Jurkat, Clone E6-1 (cell line): ENCODE measurements around the gene ZNF335. TPM values are rescaled to one million over a fixed set of nuclear protein-coding genes. Genes with fewer than 3 reads are reported as not detected.

ENCODE experiments used
- DNase-seq: peaks from one replicate; pipeline ENCODE4 v3.0.0-alpha.2; 2011; ENCODE audit warnings: low read depth, low spot score
- H3K4me3 ChIP-seq: 2 replicates; pipeline ENCODE4 v1.5.1; 2011; ENCODE audit warnings: mild to moderate bottlenecking, low read length, control low read depth, moderate library complexity
- polyA plus RNA-seq: library from polyadenylated mRNA; unstranded; fragments of >200 nt; gene quantifications from one replicate; pipeline ENCODE4 v1.2.1, GENCODE V29; 2012; ENCODE audit warnings: missing spikeins; ENCODE audit not compliant: insufficient read length, insufficient read depth

ZNF335 gene
- 19.7 TPM for polyA plus RNA-seq

GRCh38 chr20:45971675-45972499 lies at the start of gene ZNF335:
TSS of gene ZNF335 (minus strand) at chr20:45972203. CDS start at chr20:45971410, 793 bp downstream.
- DNase-seq, result peak; percentile 93
- H3K4me3 ChIP-seq, result peak within 1 kb of the TSS; percentile 98

GRCh38 chr20:46020555-46020954 lies 48.6 kb upstream of the ZNF335 start:
- DNase-seq, result no peak
- no peak overlapping the region for H3K4me3 ChIP-seq

- no peak overlapping the region for H3K4me3 ChIP-seq
- no peak for DNase-seq
Measured at GRCh38 chr20:46018611-46019010, 46.6 kb upstream of the ZNF335 start.

DNA sequence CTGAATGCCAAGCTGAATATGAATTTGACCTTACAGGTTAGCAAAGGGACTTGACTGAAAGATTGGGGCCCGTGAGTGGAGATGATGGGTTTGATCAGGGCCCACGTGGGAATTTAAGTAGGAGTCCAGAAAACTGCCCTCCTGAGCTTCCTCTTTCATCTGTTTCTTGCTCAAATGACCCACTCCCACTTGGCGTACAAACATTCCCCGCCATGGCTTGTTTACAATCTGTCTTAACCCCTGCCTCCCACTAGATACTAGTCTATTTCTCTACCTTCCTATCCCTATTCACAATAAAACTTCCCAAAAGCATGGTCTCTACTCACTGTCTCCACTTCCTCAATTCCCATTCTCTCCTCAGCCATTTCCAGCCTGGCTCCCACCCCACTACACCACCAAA lies 46.1 kb upstream of the ZNF335 start:
- H3K4me3 ChIP-seq, result no peak overlapping the region
- no peak for DNase-seq

GRCh38 chr20:46017272-46017671 lies 45.3 kb upstream of the ZNF335 start:
- no peak for DNase-seq
- no peak overlapping the region for H3K4me3 ChIP-seq

DNA sequence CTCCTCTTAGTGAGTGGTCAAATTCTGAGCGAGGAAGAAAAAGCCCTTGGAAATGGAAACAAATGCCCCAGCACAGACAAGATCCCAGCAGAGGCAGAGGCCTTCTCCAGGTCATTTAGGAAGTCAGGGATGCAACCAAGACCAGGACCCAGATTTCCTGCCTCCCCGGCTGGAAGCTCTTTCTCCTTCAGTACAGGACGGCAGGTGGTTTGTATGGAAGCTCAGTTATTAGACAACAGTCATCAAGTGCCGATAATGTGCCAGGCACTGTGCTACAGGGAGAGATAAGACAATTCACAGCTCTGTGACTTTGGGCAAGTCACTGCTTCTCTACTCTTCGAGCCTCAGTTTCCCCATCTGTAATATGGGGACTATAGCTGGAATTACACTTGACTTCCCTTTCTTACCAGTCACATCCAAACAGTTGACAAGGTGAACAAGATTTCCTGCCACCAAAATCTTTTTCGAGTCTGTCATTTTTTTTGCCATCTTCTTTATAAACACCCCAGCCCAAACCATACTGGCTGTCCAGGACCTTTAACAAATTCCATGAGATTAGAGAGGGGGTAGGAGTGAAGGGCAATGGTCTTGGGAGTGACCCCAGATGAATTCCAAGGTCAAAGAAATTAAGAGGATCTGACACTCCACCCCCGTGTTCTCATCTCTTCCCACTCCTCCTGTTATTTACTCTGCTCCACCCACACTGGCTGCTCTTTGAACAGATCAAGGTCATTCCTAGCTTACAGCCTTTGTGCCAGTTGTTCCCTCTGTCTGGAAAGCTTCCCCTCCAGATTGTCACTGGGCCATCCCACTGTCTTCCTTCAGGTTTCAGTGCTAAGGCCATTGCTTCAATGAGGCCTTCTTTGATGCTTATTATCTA lies 42.8 kb upstream of the ZNF335 start:
- no peak for DNase-seq
- H3K4me3 ChIP-seq, result no peak overlapping the region

- peak overlapping the region; percentile 29 for H3K4me3 ChIP-seq
- no peak for DNase-seq
Measured at GRCh38 chr20:46013829-46014516, 42.0 kb upstream of the ZNF335 start.

GRCh38 chr20:46013322-46013828 lies 41.4 kb upstream of the ZNF335 start:
- no peak overlapping the region for H3K4me3 ChIP-seq
- DNase-seq, result no peak

- no peak for DNase-seq
- no peak overlapping the region for H3K4me3 ChIP-seq
Measured at GRCh38 chr20:46012921-46013320, 40.9 kb upstream of the ZNF335 start.

GRCh38 chr20:46011631-46012482 lies 39.9 kb upstream of the ZNF335 start:
- no peak overlapping the region for H3K4me3 ChIP-seq
- no peak for DNase-seq

- H3K4me3 ChIP-seq, result no peak overlapping the region
- DNase-seq, result no peak
Measured at GRCh38 chr20:46010491-46011391, 38.7 kb upstream of the ZNF335 start.

DNA sequence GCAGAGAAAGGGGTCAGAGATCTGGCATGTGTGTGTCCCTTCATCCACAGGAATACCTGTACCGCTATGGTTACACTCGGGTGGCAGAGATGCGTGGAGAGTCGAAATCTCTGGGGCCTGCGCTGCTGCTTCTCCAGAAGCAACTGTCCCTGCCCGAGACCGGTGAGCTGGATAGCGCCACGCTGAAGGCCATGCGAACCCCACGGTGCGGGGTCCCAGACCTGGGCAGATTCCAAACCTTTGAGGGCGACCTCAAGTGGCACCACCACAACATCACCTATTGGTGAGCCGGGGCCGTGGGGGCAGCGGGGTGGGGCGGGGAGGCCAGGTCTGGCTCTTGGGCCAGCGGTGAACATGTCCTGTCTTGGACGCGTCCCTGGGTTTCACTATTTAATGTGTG lies 37.8 kb upstream of the ZNF335 start:
- no peak overlapping the region for H3K4me3 ChIP-seq
- DNase-seq, result no peak

- no peak overlapping the region for H3K4me3 ChIP-seq
- no peak for DNase-seq
Measured at GRCh38 chr20:46007671-46008070, 35.7 kb upstream of the ZNF335 start.

DNA sequence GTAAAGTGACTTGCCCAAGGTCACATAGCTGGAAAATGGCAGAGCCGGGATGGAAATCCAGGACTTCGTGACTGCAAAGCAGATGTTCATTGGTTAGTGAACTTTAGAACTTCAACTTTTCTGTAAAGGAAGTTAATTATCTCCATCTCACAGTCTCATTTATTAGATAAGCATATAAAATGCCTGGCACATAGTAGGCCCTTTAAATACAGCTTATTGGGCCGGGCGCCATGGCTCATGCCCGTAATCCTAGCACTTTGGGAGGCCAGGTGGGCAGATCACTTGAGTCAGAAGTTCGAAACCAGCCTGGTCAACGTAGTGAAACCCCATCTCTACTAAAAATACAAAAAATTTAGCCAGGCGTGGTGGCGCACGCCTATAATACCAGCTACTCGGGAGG lies 35.0 kb upstream of the ZNF335 start:
- no peak for DNase-seq
- no peak overlapping the region for H3K4me3 ChIP-seq

- DNase-seq, result no peak
- no peak overlapping the region for H3K4me3 ChIP-seq
Measured at GRCh38 chr20:46006022-46006705, 34.2 kb upstream of the ZNF335 start.

GRCh38 chr20:46004889-46005473 lies 33.0 kb upstream of the ZNF335 start:
- peak; percentile 92 for DNase-seq
- peak overlapping the region; percentile 36 for H3K4me3 ChIP-seq

DNA sequence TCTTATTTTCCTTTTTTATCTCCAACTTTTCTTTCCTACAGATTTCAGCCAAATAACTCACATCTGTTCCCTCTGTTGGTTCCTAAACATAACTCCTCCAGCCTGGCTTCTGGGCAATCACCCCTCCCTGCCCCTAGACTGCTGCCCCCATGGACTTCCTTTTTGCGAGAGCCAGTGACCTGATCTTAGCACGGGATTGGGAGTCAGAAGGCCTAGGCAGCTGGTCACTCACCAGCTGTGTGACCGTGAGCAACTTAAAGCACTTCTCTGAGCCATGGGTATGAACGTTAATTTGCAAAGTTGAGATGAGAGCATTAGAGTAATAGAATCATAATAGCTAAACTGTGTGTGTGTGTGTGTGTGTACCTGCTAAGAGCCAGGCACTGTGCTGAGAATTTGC lies 32.2 kb upstream of the ZNF335 start:
- no peak overlapping the region for H3K4me3 ChIP-seq

More for the DNA sequence above, 32.2 kb upstream of the ZNF335 start:
- no peak for DNase-seq
